ENCODE results near the gene ZNF175. TPM values are rescaled to one million over a fixed set of nuclear protein-coding genes. Genes with fewer than 3 reads are reported as not detected.

Gene ZNF175
- total and polyA plus RNA-seq, 10 of the 15 experiments (the other 5 are each of a cell fraction or from before 2014, with no cell fraction given) = 1.5 to 12.0 (median 4.1) TPM

GRCh38 chr19:51564791-51565190 is 6.3 kb upstream of the ZNF175 start (continued):
- no peak for TF ChIP-seq NFYA (IDR thresholded peaks at IDR 0.05; ENCODE audit: borderline replicate concordance, low read depth, low read length)
- TF ChIP-seq ZBTB33 (IDR thresholded peaks at IDR 0.05) = no peak
- peak; percentile 94 for TF ChIP-seq SPI1 (IDR thresholded peaks at IDR 0.05; ENCODE audit: borderline replicate concordance, insufficient read depth, low read depth, low read length)
- no peak for TF ChIP-seq MYC (IDR thresholded peaks at IDR 0.05; ENCODE audit: insufficient read depth, insufficient read length, insufficient replicate concordance, low read length, severe bottlenecking)
- TF ChIP-seq MTA2 (IDR thresholded peaks at IDR 0.05; ENCODE audit: low read depth) = peak; percentile 21; the same call in 1 of the 2 replicates
- TF ChIP-seq CBX5 (IDR thresholded peaks at IDR 0.05; ENCODE audit: low read depth) = 0 out of 2 replicates have a peak, but pooled peaks have one; percentile 50
- no peak for TF ChIP-seq NR2C1 (IDR thresholded peaks at IDR 0.05)
- no peak for TF ChIP-seq BMI1 (IDR thresholded peaks at IDR 0.05; ENCODE audit: borderline replicate concordance)
- TF ChIP-seq TCF3 (IDR thresholded peaks at IDR 0.05; ENCODE audit: borderline replicate concordance, insufficient read depth, low read depth, low read length) = peak; percentile 57; the same call in 1 of the 2 replicates
- TF ChIP-seq SMAD5 (IDR thresholded peaks at IDR 0.05; ENCODE audit: low read depth) = no peak
- no peak for TF ChIP-seq CUX1 (IDR thresholded peaks at IDR 0.05; ENCODE audit: insufficient replicate concordance, low read depth, low read length)
- no peak for TF ChIP-seq NR2C2 (IDR thresholded peaks at IDR 0.05; ENCODE audit: borderline replicate concordance, control insufficient read depth, insufficient read length, low read depth)
- no peak for TF ChIP-seq HSF1 (IDR thresholded peaks at IDR 0.05; ENCODE audit: low read depth, low read length)
- TF ChIP-seq NFYB (IDR thresholded peaks at IDR 0.05; ENCODE audit: insufficient read depth, low read depth, low read length) = no peak
- TF ChIP-seq CREB1 (IDR thresholded peaks at IDR 0.05; ENCODE audit: low read depth) = 0 out of 2 replicates have a peak, but pooled peaks have one; percentile 28
- peak; percentile 80 for TF ChIP-seq IKZF1 (conservative IDR thresholded peaks at IDR 0.05)
- TF ChIP-seq IKZF2 (IDR thresholded peaks at IDR 0.05) = peak; percentile 75 to 80
- TF ChIP-seq ZNF207 (IDR thresholded peaks at IDR 0.05; ENCODE audit: borderline replicate concordance) = no peak
- TF ChIP-seq BACH1 (IDR thresholded peaks at IDR 0.05; ENCODE audit: borderline replicate concordance) = no peak
- no peak for TF ChIP-seq POU2F2 (IDR thresholded peaks at IDR 0.05; ENCODE audit: borderline replicate concordance, low read depth, low read length)
- TF ChIP-seq FOXM1 (IDR thresholded peaks at IDR 0.05; ENCODE audit: low read depth, low read length) = peak; percentile 61; the same call in 1 of the 2 replicates
